NT2/D1 (cell line): ENCODE results near the gene EFCAB6.

Experiments
- DNase-seq: peaks from one replicate; pipeline ENCODE4 v3.0.0-alpha.2; 2011; ENCODE audit warnings: low read depth, low spot score
- H3K27me3 ChIP-seq: 2 replicates; pipeline ENCODE4 v1.6.0; 2011; ENCODE audit warnings: mild to moderate bottlenecking; ENCODE audit not compliant: insufficient read length, insufficient read depth
- H3K36me3 ChIP-seq: 2 replicates; pipeline ENCODE4 v1.6.1; 2011; ENCODE audit warnings: mild to moderate bottlenecking, low read length, mixed read lengths; ENCODE audit not compliant: insufficient read depth, insufficient read length
- H3K4me1 ChIP-seq: 2 replicates; pipeline ENCODE4 v1.5.1; 2011; ENCODE audit not compliant: insufficient read depth, insufficient read length
- H3K4me3 ChIP-seq: 2 replicates; pipeline ENCODE4 v1.5.1; 2011; ENCODE audit warnings: low read depth; ENCODE audit not compliant: insufficient read length
- H3K9ac ChIP-seq: 2 replicates; pipeline ENCODE4 v1.6.0; 2011; ENCODE audit warnings: low read depth; ENCODE audit not compliant: insufficient read length
- H3K9me3 ChIP-seq: 2 replicates; pipeline ENCODE4 v1.5.1; 2011; ENCODE audit warnings: mild to moderate bottlenecking, low read length; ENCODE audit not compliant: insufficient read depth
- SUZ12 ChIP-seq: IDR thresholded peaks from 2 replicates; pipeline ENCODE4 v1.6.1; 2011; ENCODE audit not compliant: insufficient read length, insufficient read depth; ENCODE audit errors: extremely low read depth
- YY1 ChIP-seq: IDR thresholded peaks from 2 replicates; pipeline ENCODE4 v1.6.1; 2011; ENCODE audit not compliant: insufficient read length, insufficient read depth
- ZNF274 ChIP-seq: IDR thresholded peaks from 2 replicates; pipeline ENCODE4 v1.6.1; 2011; ENCODE audit warnings: mild to moderate bottlenecking, low read depth, low read length

EFCAB6 gene

GRCh38 chr22:43487311-43488030 lies 324.6 kb downstream of the EFCAB6 start:
- H3K27me3 ChIP-seq, result no peaks in the 10 kb centered on the region
- H3K4me1 ChIP-seq, result no peaks in the 10 kb centered on the region
- DNase-seq, result no peak
- no peaks in the 10 kb centered on the region for H3K36me3 ChIP-seq
- no peaks in the 10 kb centered on the region for H3K9me3 ChIP-seq
- no peak for TF ChIP-seq ZNF274
- no peak for TF ChIP-seq YY1
- TF ChIP-seq SUZ12, result no peak
- no peak overlapping the region for H3K9ac ChIP-seq
- H3K4me3 ChIP-seq, result no peak overlapping the region

GRCh38 chr22:43485502-43486089 lies 326.5 kb downstream of the EFCAB6 start:
- TF ChIP-seq ZNF274 (no peak), YY1 (no peak), SUZ12 (no peak)
- Histone ChIP-seq H3K36me3 (no peaks in the 10 kb centered on the region), H3K9ac (no peak overlapping the region), H3K27me3 (no peaks in the 10 kb centered on the region), H3K4me1 (peaks cover 2% of the 10 kb centered on the region), H3K4me3 (no peak overlapping the region), H3K9me3 (no peaks in the 10 kb centered on the region)
- no peak for DNase-seq

- H3K27me3 ChIP-seq, result no peaks in the 10 kb centered on the region
- no peak overlapping the region for H3K4me3 ChIP-seq
- no peaks in the 10 kb centered on the region for H3K36me3 ChIP-seq
- DNase-seq, result no peak
- H3K9me3 ChIP-seq, result no peaks in the 10 kb centered on the region
- H3K9ac ChIP-seq, result no peak overlapping the region
- peaks cover 2% of the 10 kb centered on the region for H3K4me1 ChIP-seq
- TF ChIP-seq SUZ12 (no peak), YY1 (no peak), ZNF274 (no peak)
These were observed 327.9 kb downstream of the EFCAB6 start for GRCh38 chr22:43484227-43484626.

- peaks cover 2% of the 10 kb centered on the region for H3K4me1 ChIP-seq
- H3K9ac ChIP-seq, result no peak overlapping the region
- no peaks in the 10 kb centered on the region for H3K27me3 ChIP-seq
- no peak for TF ChIP-seq YY1
- TF ChIP-seq ZNF274, result no peak
- no peak for TF ChIP-seq SUZ12
- no peak overlapping the region for H3K4me3 ChIP-seq
- DNase-seq, result no peak
- no peaks in the 10 kb centered on the region for H3K9me3 ChIP-seq
- H3K36me3 ChIP-seq, result no peaks in the 10 kb centered on the region
These were observed 328.4 kb downstream of the EFCAB6 start for GRCh38 chr22:43483669-43484068.

- TF ChIP-seq ZNF274 (no peak), YY1 (no peak), SUZ12 (no peak)
- Histone ChIP-seq H3K9me3 (no peaks in the 10 kb centered on the region), H3K4me3 (no peak overlapping the region), H3K4me1 (peaks cover 2% of the 10 kb centered on the region), H3K27me3 (no peaks in the 10 kb centered on the region), H3K9ac (no peak overlapping the region), H3K36me3 (no peaks in the 10 kb centered on the region)
- no peak for DNase-seq
These were observed 328.8 kb downstream of the EFCAB6 start for GRCh38 chr22:43483266-43483665.

GRCh38 chr22:43482318-43482625 lies 329.8 kb downstream of the EFCAB6 start:
- Histone ChIP-seq H3K36me3 (no peaks in the 10 kb centered on the region), H3K9ac (no peak overlapping the region), H3K9me3 (no peaks in the 10 kb centered on the region), H3K27me3 (no peaks in the 10 kb centered on the region), H3K4me3 (no peak overlapping the region), H3K4me1 (peaks cover 2% of the 10 kb centered on the region)
- DNase-seq, result no peak
- no peak for TF ChIP-seq SUZ12
- no peak for TF ChIP-seq ZNF274
- TF ChIP-seq YY1, result no peak

GRCh38 chr22:43481568-43482317 lies 330.4 kb downstream of the EFCAB6 start:
- DNase-seq, result no peak
- Histone ChIP-seq H3K36me3 (no peaks in the 10 kb centered on the region), H3K27me3 (no peaks in the 10 kb centered on the region), H3K9ac (no peak overlapping the region), H3K9me3 (no peaks in the 10 kb centered on the region), H3K4me3 (no peak overlapping the region), H3K4me1 (peaks cover 2% of the 10 kb centered on the region)
- TF ChIP-seq ZNF274 (no peak), SUZ12 (no peak), YY1 (no peak)
